K562 (cell line): Measurements from ENCODE around the gene ITPKA. TPM values are rescaled to one million over a fixed set of nuclear protein-coding genes. Genes with fewer than 3 reads are reported as not detected.

Source experiments
- ARID4B ChIP-seq: sonication (generic); formaldehyde crosslinking; IDR thresholded peaks from 2 replicates; pipeline ENCODE4 v1.8.0; 2022; ENCODE audit warnings: mild to moderate bottlenecking, missing genetic modification reagents
- ATF7 ChIP-seq: fragments of 450-650 bp; IDR thresholded peaks from 2 replicates; pipeline ENCODE4 v1.7.1; 2014; ENCODE audit warnings: mild to moderate bottlenecking, moderate library complexity
- CBFB ChIP-seq: sonication (generic); formaldehyde crosslinking; IDR thresholded peaks from 2 replicates; pipeline ENCODE4 v1.4.0; 2020; ENCODE audit warnings: mild to moderate bottlenecking, missing genetic modification reagents
- EZH2 ChIP-seq: IDR thresholded peaks from 2 replicates; pipeline ENCODE4 v1.6.1; 2012; ENCODE audit warnings: low read depth, mild to moderate bottlenecking, inconsistent platforms, low read length, borderline replicate concordance
- FOXK2 ChIP-seq, 2 experiments: fragments of 450-650 bp; IDR thresholded peaks in 1 of 2; conservative IDR thresholded peaks in 1 of 2; 2 replicates each; pipeline ENCODE4 v1.6.1; 2016; ENCODE audit warnings: low read depth in 2 of 2, mild to moderate bottlenecking in 1 of 2
- GATAD2B ChIP-seq: fragments of 450-650 bp; IDR thresholded peaks from 2 replicates; pipeline ENCODE4 v1.6.1; 2017; ENCODE audit warnings: mild to moderate bottlenecking, borderline replicate concordance
- HDAC2 ChIP-seq: fragments of 450-650 bp; IDR thresholded peaks from 2 replicates; pipeline ENCODE4 v1.6.1; 2016; ENCODE audit warnings: mild to moderate bottlenecking
- KDM5B ChIP-seq: fragments of 200-600 bp; sonication (generic); IDR thresholded peaks from 2 replicates; pipeline ENCODE4 v1.6.1; 2012; ENCODE audit warnings: low read depth, mild to moderate bottlenecking, moderate library complexity, low read length, control low read depth, inconsistent platforms; ENCODE audit not compliant: insufficient replicate concordance
- LCOR ChIP-seq: sonication (generic); formaldehyde crosslinking; IDR thresholded peaks from 2 replicates; pipeline ENCODE4 v1.8.0; 2022; ENCODE audit warnings: mild to moderate bottlenecking, missing genetic modification reagents
- MNT ChIP-seq, 2 experiments: fragments of 450-650 bp; conservative IDR thresholded peaks; 2 replicates each; pipeline ENCODE4 v1.6.1; 2017; ENCODE audit warnings: mild to moderate bottlenecking in 2 of 2, moderate library complexity in 2 of 2
- PBX2 ChIP-seq, 2 experiments: IDR thresholded peaks in 1 of 2; conservative IDR thresholded peaks in 1 of 2; 2 replicates each; pipeline ENCODE4 v1.6.1; 2016; ENCODE audit warnings: low read depth in 2 of 2, mild to moderate bottlenecking in 1 of 2, missing compliant biosample characterization in 1 of 2, missing genetic modification characterization in 1 of 2, moderate library complexity in 1 of 2
- PKNOX1 ChIP-seq: fragments of 450-650 bp; IDR thresholded peaks from 2 replicates; pipeline ENCODE4 v1.6.1; 2016
- POLR2G ChIP-seq: fragments of 200-400 bp; formaldehyde crosslinking; IDR thresholded peaks from 2 replicates; pipeline ENCODE4 v1.6.1; 2017; ENCODE audit warnings: low read depth, mild to moderate bottlenecking, antibody characterized with exemption, low read length, moderate library complexity
- SOX6 ChIP-seq: fragments of 450-650 bp; IDR thresholded peaks from 2 replicates; pipeline ENCODE4 v1.6.1; 2014; ENCODE audit warnings: mild to moderate bottlenecking
- TCF3 ChIP-seq: sonication (generic); formaldehyde crosslinking; IDR thresholded peaks from 2 replicates; pipeline ENCODE4 v1.4.0; 2020; ENCODE audit warnings: mild to moderate bottlenecking, missing genetic modification reagents
- ZNF354B ChIP-seq: fragments of 250-450 bp; sonication (Bioruptor Pico); IDR thresholded peaks from 2 replicates; pipeline ENCODE4 v1.4.0; 2020
- ZNF764 ChIP-seq: fragments of 250-450 bp; sonication (Bioruptor Pico); IDR thresholded peaks from 2 replicates; pipeline ENCODE4 v1.4.0; 2020; ENCODE audit warnings: low read depth, mild to moderate bottlenecking, moderate library complexity
- polyA plus RNA-seq, 8 experiments: library from polyadenylated mRNA; depleted of rRNA in 4 of 8; stranded (reverse) in 5 of 8; unstranded in 3 of 8; fragments of >200 nt; fragmentation: Nextera tagmentation in 2 of 8; fragmentation: Illumina TruSeq in 1 of 8; extraction: Ambion mirVana in 2 of 8; extraction: Trizol in 1 of 8; gene quantifications; 2 replicates each; pipeline versions ENCODE4 v1.2.1 to v1.2.3, GENCODE V29; 2011 to 2014; ENCODE audit warnings: inconsistent platforms in 1 of 8, missing spikeins in 1 of 8
- total RNA-seq, 7 experiments: library from RNA; depleted of rRNA in 6 of 7; stranded (reverse); fragments of >200 nt in 6 of 7; fragmentation: Illumina TruSeq in 2 of 7; extraction: Trizol in 2 of 7; gene quantifications; 2 replicates each; pipeline versions ENCODE4 v1.2.1 to v1.2.3, GENCODE V29; 2011 to 2021; ENCODE audit warnings: low replicate concordance in 1 of 7

ITPKA gene
- total and polyA plus RNA-seq, 9 of the 15 experiments (the other 6 are each of a cell fraction or from before 2014, with no cell fraction given) = 0.14 to 68.4 (median 11.5) TPM

GRCh38 chr15:41513506-41514227 lies 20.0 kb downstream of the ITPKA start, which contains the start of gene LTK (continued):
- no peak for TF ChIP-seq PBX2 (CRISPR knock-in tag; IDR thresholded peaks at IDR 0.05; ENCODE audit: low read depth)
- TF ChIP-seq PBX2 (tag; conservative IDR thresholded peaks at IDR 0.05; ENCODE audit: low read depth) = 0 out of 2 replicates have a peak, but pooled peaks have one; percentile 19
- peak; percentile 40; the same call in 1 of the 2 replicates for TF ChIP-seq SOX6
- peak; percentile 88; the same call in 1 of the 2 replicates for TF ChIP-seq LCOR
- no peak for TF ChIP-seq KDM5B
- TF ChIP-seq MNT (conservative IDR thresholded peaks at IDR 0.05) = peak; percentile 75 to 87
- peak; percentile 90 for TF ChIP-seq PKNOX1
- TF ChIP-seq POLR2G = peak; percentile 81
- 0 out of 2 replicates have a peak, but pooled peaks have one; percentile 32 for TF ChIP-seq GATAD2B
- 0 out of 4 replicates have a peak, but pooled peaks of 1 of the 2 experiments have one; percentile 12 for TF ChIP-seq FOXK2 (conservative IDR thresholded peaks at IDR 0.05 in 1 of 2, IDR thresholded peaks at IDR 0.05 in 1 of 2; ENCODE audit: low read depth in 2 of 2)
- 0 out of 2 replicates have a peak, but pooled peaks have one; percentile 52 for TF ChIP-seq ARID4B (CRISPR knock-in tag)
- TF ChIP-seq ZNF354B (CRISPR knock-in tag) = no peak
- TF ChIP-seq TCF3 (CRISPR knock-in tag) = peak; percentile 44; the same call in 1 of the 2 replicates
- peak; percentile 60; the same call in 1 of the 2 replicates for TF ChIP-seq ATF7
- TF ChIP-seq CBFB (CRISPR knock-in tag) = peak; percentile 93
- TF ChIP-seq ZNF764 (CRISPR knock-in tag) = no peak
- TF ChIP-seq EZH2 = no peak
- TF ChIP-seq HDAC2 = peak; percentile 73; the same call in 1 of the 2 replicates
